GM19397 (cell line): ENCODE data around the gene KCND3.

Experiments used
- ATAC-seq: cut with Tn5 transposase; IDR thresholded peaks from one replicate; pipeline ENCODE4 v1.9.1; 2021; ENCODE audit warnings: mild to moderate bottlenecking, moderate library complexity; ENCODE audit not compliant: unreplicated experiment

Gene KCND3

GRCh38 chr1:111961016-111961415 is 28.5 kb downstream of the KCND3 start:
- no peak for ATAC-seq

- ATAC-seq = no peak
Observed at GRCh38 chr1:111959436-111959835, 30.0 kb downstream of the KCND3 start.

DNA sequence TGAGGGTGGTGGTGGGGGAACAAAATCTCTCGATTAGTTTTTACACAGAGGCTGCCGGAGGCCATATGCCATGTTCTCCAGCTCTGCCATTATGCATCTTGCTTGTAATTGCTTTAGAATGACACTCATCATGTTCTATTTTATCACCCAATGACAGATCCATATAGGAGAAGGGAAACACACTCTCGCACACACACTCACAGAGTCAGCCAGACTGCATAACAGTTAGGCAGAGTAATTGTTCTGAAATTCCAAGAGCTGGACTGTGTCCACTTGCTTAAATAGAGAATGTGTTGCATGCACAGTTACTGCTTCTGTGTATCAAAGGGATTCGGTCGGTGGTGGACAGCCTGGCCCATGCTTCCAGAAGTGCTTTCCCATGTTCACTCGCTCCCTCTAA is 30.6 kb downstream of the KCND3 start:
- no peak for ATAC-seq

DNA sequence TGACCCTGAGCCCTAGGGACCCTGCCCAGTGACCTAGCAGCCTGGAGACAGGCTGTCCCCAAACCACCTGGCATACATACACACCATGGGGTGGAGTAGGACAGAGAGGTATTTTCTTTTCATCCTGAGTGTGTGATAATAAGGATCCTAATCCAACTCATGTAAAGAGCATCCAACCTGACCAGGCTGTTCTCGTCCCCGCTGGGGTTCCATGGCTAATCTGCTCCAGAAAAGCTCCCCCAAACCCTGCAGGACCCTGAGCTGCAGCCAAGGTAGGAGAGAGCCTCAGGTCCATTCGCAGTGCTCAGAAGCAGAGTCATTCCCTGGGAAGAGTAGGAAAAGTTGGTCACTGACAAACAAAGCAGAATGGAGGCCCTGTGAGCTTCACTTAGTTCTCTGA is 31.4 kb downstream of the KCND3 start:
- ATAC-seq = no peak

GRCh38 chr1:111956155-111956771 is 33.2 kb downstream of the KCND3 start:
- ATAC-seq = no peak

GRCh38 chr1:111955755-111956154 is 33.7 kb downstream of the KCND3 start:
- ATAC-seq = no peak

DNA sequence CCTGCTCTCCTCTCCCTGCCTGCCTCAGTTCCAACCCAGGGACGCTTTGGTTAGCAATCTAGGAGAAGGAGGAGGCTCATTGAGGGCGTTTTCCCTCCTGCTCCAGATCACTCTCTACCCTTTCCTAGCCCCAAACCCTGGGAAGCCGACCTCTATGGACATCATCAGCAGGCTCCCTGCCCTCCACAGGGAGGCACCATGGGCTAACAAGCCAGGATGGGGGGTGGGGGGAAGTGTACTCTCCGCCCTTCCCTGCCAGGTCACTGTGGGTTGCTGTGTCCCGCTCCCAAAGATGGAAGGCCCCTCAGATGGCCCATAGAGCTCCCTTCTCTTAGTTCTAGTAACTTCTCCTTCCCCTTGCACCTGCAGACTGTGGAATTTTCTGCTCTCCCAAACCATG is 35.7 kb downstream of the KCND3 start:
- ATAC-seq = no peak

- ATAC-seq = no peak
Observed at GRCh38 chr1:111952125-111952657, 37.3 kb downstream of the KCND3 start.

- ATAC-seq = no peak
Observed at GRCh38 chr1:111948209-111949171, 41.0 kb downstream of the KCND3 start.

GRCh38 chr1:111943846-111944749 is 45.4 kb downstream of the KCND3 start:
- ATAC-seq = no peak

- ATAC-seq = no peak
Observed at GRCh38 chr1:111943066-111943465, 46.4 kb downstream of the KCND3 start.

DNA sequence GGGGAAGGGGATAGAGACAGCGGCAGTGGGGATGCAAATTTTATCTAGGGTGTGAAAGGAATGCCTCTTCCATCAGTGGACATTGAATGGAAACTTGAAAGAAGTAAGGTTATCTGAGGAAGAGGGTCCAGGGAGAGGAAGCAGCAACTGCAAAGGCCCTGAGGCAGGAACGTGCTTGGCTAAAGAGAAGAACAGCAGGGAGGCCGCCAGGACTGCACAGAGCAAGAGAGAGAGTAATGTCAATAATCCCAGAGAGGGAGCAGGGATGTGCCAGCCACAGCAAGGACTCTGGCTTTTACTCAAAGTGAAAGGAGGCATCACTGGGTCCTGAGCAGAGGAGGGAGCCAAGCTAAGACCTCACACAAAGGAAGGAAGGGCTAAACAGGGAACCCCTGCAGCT is 50.9 kb downstream of the KCND3 start:
- ATAC-seq = no peak

DNA sequence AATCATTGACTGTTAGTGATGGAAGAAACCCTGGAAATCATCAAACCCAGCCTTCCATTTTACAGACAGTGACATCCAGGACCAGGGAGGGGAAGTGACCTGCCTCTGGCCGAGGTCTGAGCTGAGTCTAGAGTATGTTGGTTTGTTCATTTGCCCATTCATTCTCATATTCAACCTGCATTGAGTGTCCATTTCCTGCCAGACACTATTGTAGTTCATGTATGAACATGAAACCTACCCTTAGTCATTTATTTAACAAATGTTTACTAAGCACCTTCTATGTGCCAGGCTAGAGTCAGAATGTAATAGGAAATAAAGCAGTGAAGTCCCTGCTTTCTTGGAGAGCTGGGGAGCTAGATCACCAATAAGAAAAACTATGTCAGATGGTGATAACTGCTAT is 51.3 kb downstream of the KCND3 start:
- no peak for ATAC-seq

- no peak for ATAC-seq
Observed at GRCh38 chr1:111937147-111937725, 52.2 kb downstream of the KCND3 start.

DNA sequence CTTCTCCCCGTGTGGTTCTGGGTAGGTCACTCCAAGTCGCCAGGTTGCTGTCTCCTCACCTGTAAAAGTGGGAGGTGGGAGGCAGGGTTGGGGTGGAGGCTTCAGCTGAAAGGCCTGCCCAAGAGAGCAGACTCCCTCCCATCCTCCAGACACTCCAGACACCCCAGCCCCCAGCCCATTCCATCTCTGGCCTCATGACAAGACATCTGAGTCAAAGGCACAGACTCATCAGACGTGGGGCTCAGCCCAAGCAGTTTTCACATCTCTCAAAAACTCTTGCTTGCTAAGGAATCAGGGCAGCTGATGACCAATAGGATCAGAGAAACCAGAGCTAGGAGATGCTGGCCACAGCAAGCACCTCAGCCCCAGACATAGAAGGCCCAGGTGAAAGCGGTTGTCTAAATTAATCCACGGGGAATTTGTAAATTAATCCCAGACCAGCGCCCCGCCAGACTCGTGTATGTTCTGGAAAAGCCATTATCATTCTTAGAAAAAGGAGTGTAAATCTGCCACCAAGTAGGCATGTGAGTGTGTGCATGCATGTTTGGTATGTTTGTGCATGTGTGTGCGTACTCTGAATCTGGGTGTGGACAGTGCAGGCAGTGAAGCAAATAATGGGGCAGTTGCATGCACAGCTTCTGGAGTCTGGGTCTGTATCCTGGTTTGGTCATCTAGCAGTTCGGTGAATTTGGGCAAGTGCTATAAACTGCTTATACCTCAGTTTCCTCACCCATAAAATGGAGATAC is 55.2 kb downstream of the KCND3 start:
- ATAC-seq = no peak

- no peak for ATAC-seq
Observed at GRCh38 chr1:111930356-111930755, 59.1 kb downstream of the KCND3 start.

GRCh38 chr1:111928531-111928930 is 60.9 kb downstream of the KCND3 start:
- no peak for ATAC-seq

DNA sequence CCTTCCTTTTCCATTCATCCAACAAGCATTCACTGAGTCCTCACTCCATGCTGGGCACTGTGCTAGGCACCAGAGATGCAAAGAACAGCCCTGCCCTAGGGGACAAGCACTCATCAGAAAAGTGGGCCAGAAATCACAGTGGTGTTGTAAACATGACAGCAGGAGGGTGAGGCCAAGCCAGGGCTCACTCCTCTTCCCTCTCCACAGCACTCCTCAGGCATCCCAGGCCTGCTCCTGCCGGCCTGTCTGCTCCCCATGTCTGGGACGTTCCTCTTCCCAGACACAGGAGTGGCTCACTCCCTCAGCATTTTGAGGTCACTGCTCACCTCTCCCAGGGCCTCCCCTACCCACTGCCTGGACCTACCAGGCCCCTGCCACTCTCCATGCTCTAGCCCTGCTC is 61.8 kb downstream of the KCND3 start:
- ATAC-seq = no peak

DNA sequence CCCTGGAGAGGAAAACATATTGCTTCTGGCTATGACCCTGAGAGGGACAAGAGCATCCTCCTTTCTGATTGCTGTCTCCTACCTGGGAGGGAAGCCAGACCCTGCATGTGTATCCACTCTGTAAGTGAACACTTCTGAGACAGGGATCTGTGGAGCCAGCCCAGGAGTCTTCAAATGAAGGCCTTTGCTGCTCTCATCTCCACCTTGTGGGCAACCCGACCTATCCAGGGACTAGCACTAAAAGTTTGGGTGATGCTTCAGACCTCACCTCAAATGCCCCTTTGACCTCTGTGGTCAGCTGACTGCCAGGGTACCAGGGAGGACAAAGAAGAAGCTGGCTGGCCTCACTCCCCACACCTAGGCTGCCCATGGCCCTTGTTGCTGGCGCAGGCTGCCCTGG is 64.7 kb downstream of the KCND3 start:
- no peak for ATAC-seq

DNA sequence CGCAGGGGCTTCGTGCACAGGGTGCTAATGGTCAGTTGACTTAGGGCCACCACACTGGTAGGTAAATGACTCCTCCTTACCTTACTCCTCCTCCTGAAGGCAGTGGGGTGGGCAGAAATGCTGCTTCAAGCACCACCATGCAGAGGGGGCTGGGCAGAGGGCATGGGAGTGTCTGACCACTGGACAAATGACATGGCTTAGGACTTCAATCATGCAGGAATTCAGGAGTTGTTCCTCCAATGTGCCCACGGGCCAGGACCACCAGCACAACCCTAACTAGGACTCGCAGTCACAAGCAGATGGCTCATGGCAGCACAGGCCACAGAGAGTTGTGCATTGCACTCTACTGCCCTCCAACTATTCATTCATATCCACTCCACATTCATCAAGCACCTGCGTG is 65.7 kb downstream of the KCND3 start:
- no peak for ATAC-seq
